Erythroblast (primary cell): Measurements from ENCODE around the gene ADAT3.

Source experiments
- GATA1 ChIP-seq: IDR thresholded peaks from 2 replicates; pipeline ENCODE4 v1.6.1; 2011; ENCODE audit warnings: low read depth, mild to moderate bottlenecking, control low read depth, low read length, moderate library complexity
- POLR2A ChIP-seq: IDR thresholded peaks from 2 replicates; pipeline ENCODE4 v1.6.1; 2011; ENCODE audit warnings: mild to moderate bottlenecking, low read length

- TF ChIP-seq POLR2A (no peak), GATA1 (no peak)
Observed at GRCh38 chr19:1959928-1960589, 54.9 kb downstream of the ADAT3 start.
